ENCODE results near the gene IL16. TPM values are rescaled to one million over a fixed set of nuclear protein-coding genes. Genes with fewer than 3 reads are reported as not detected.

Gene IL16
- total and polyA plus RNA-seq, 2 experiments from 2014 or later: 0.32 to 0.53 TPM

DNA sequence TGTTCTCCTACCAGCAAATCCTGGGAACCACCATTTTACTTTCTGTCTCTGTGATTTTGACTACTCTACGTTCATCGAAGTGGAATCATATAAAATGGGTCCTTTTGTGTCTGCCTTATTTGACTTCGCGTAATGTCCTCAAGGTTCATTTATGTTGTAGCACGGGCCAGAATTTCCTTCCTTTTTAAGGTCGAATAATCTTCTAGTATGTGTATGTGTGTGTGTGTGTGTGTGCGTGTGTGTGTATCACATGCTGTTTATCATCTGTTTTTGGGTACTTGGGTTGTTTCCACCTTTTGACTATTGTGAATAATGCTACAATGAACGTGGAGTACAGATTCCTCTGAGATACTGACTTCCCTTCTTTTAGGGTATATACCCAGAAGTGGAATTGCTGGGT, 91.9 kb downstream of the IL16 start:
- no peak overlapping the region for H3K9ac ChIP-seq
- no peak overlapping the region for H3K27ac ChIP-seq
- no peaks in the 10 kb centered on the region for H3K9me3 ChIP-seq (ENCODE audit: low read depth)
- H3F3A ChIP-seq (ENCODE audit: insufficient read depth): no peaks in the 10 kb centered on the region
- H3K79me2 ChIP-seq (ENCODE audit: insufficient read depth): no peaks in the 10 kb centered on the region
- no peaks in the 10 kb centered on the region for H3K9me2 ChIP-seq (ENCODE audit: insufficient read depth)
- H3K4me2 ChIP-seq (ENCODE audit: unreplicated experiment): no peak overlapping the region
- H3K36me3 ChIP-seq (ENCODE audit: low read depth): no peaks in the 10 kb centered on the region
- H3K4me1 ChIP-seq (ENCODE audit: insufficient read depth): no peaks in the 10 kb centered on the region
- no peaks in the 10 kb centered on the region for H3K27me3 ChIP-seq (replicated peaks; ENCODE audit: insufficient read depth)
- H4K20me1 ChIP-seq (ENCODE audit: insufficient read depth): no peaks in the 10 kb centered on the region
- no peak for DNase-seq
- no peak overlapping the region for H2AFZ ChIP-seq
- 81% methylated on average over 8 of the region's 8 CpGs for WGBS, 2 experiments (ENCODE audit: low coverage in 1 of 2, low lambda C conversion rate in 2 of 2, missing lambda C conversion rate in 2 of 2)
- TF ChIP-seq EZH2 (IDR thresholded peaks at IDR 0.05; ENCODE audit: insufficient read depth, poor library complexity, severe bottlenecking) (no peak), EZH2phosphoT487 (IDR thresholded peaks at IDR 0.05; ENCODE audit: insufficient read depth, low read depth) (no peak)
- no peak overlapping the region for H3K4me3 ChIP-seq
- in situ Hi-C loops (cut with MboI): no loop called here

DNA sequence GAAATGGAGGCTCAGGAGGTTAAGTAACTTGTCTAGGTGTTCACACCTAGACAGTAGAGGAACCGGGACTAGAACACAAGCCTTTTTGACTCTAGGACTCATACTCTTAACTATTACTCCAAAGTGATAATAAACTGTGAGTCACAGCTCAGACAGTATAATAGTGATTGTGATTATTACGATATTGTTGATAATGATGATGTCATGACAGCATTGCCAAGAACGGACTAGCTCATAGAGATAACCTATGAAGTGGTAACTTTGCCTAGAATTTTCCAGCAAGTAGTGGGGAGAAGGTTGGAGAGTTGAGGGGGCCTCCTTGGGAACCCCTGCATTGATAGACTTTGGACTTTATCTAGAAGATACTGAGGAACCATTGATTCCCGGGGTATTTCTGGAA, 93.2 kb downstream of the IL16 start:
- Histone ChIP-seq H3K9me2 (ENCODE audit: insufficient read depth) (no peaks in the 10 kb centered on the region), H3F3A (ENCODE audit: insufficient read depth) (0 out of 2 replicates have a peak, but pooled peaks cover 1% of the 10 kb centered on the region), H3K27ac (no peak overlapping the region), H3K4me1 (ENCODE audit: insufficient read depth) (no peaks in the 10 kb centered on the region), H3K9me3 (ENCODE audit: low read depth) (no peaks in the 10 kb centered on the region), H3K79me2 (ENCODE audit: insufficient read depth) (no peaks in the 10 kb centered on the region), H3K4me2 (ENCODE audit: unreplicated experiment) (no peak overlapping the region), H2AFZ (no peak overlapping the region), H3K27me3 (replicated peaks; ENCODE audit: insufficient read depth) (no peaks in the 10 kb centered on the region), H3K9ac (no peak overlapping the region), H3K4me3 (no peak overlapping the region), H3K36me3 (ENCODE audit: low read depth) (no peaks in the 10 kb centered on the region), H4K20me1 (ENCODE audit: insufficient read depth) (no peaks in the 10 kb centered on the region)
- DNase-seq: no peak
- 85 to 88% methylated on average over 4 of the region's 4 CpGs for WGBS, 2 experiments (ENCODE audit: low coverage in 1 of 2, low lambda C conversion rate in 2 of 2, missing lambda C conversion rate in 2 of 2)
- in situ Hi-C loops (cut with MboI): no loop called here
- TF ChIP-seq EZH2 (IDR thresholded peaks at IDR 0.05; ENCODE audit: insufficient read depth, poor library complexity, severe bottlenecking) (no peak), EZH2phosphoT487 (IDR thresholded peaks at IDR 0.05; ENCODE audit: insufficient read depth, low read depth) (no peak)

DNA sequence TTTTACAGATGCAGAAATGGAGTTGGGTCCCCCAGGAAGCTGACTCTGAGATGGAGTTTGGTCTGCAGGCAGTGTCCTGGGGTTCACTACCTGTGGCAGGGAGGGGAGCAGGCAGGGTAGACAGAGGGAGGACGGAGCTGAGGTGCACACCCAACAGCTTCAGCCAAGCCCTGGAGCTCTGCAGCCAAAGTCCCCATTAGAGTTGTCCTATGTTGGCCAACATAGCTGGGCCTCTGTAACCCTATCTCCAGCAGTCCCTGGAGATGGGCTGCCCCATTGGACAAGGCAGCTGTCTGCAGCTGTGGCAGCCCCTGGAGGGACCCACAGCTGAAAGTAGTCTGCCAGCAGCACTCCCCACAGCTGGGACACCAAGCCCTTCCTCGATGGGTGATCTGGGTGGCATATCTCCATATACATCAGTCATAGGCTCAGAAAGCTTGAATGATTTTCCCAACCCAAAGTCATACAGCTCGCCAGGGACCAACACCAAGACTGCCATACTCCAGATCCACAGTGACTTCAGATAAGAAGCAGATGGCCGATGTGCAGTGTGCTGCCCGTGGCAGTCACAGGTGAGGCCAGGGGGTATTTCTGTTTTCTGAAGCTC, 95.3 kb downstream of the IL16 start:
- Histone ChIP-seq H3F3A (ENCODE audit: insufficient read depth) (0 out of 2 replicates have a peak, but pooled peaks cover 14% of the 10 kb centered on the region), H3K27me3 (replicated peaks; ENCODE audit: insufficient read depth) (no peaks in the 10 kb centered on the region), H3K9ac (no peak overlapping the region), H3K4me2 (ENCODE audit: unreplicated experiment) (no peak overlapping the region), H3K27ac (no peak overlapping the region), H4K20me1 (ENCODE audit: insufficient read depth) (no peaks in the 10 kb centered on the region), H3K79me2 (ENCODE audit: insufficient read depth) (no peaks in the 10 kb centered on the region), H3K4me3 (no peak overlapping the region), H3K9me2 (ENCODE audit: insufficient read depth) (no peaks in the 10 kb centered on the region), H3K4me1 (ENCODE audit: insufficient read depth) (peaks cover 2% of the 10 kb centered on the region), H3K9me3 (ENCODE audit: low read depth) (no peaks in the 10 kb centered on the region), H2AFZ (no peak overlapping the region), H3K36me3 (ENCODE audit: low read depth) (no peaks in the 10 kb centered on the region)
- no peak for DNase-seq
- WGBS, 2 experiments (ENCODE audit: low coverage in 1 of 2, low lambda C conversion rate in 2 of 2, missing lambda C conversion rate in 2 of 2): 57 to 69% methylated on average over 5 of the region's 5 CpGs
- TF ChIP-seq EZH2 (IDR thresholded peaks at IDR 0.05; ENCODE audit: insufficient read depth, poor library complexity, severe bottlenecking): no peak
- in situ Hi-C loops (cut with MboI): no loop called here

DNA sequence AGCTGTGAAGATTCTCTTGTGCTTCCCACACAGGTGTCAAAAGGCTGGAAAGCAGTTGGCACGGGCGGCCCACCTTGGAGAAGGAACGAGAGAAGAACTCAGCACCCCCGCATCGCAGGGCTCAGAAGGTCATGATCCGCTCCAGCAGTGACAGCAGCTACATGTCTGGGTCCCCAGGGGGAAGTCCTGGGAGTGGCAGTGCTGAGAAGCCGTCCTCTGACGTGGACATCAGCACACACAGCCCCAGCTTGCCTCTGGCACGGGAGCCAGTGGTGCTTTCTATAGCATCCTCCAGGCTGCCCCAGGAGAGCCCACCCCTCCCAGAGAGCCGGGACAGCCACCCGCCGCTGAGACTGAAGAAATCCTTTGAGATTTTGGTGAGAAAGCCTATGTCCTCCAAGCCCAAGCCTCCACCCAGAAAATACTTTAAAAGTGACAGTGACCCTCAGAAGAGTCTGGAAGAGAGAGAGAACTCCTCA, 95.9 kb downstream of the IL16 start:
- WGBS, 2 experiments (ENCODE audit: low coverage in 1 of 2, low lambda C conversion rate in 2 of 2, missing lambda C conversion rate in 2 of 2): 74 to 85% methylated on average over 11 to 12 of the region's 12 CpGs
- DNase-seq: no peak
- Histone ChIP-seq H4K20me1 (ENCODE audit: insufficient read depth) (no peaks in the 10 kb centered on the region), H2AFZ (no peak overlapping the region), H3K27me3 (replicated peaks; ENCODE audit: insufficient read depth) (no peaks in the 10 kb centered on the region), H3K9me3 (ENCODE audit: low read depth) (no peaks in the 10 kb centered on the region), H3K36me3 (ENCODE audit: low read depth) (no peaks in the 10 kb centered on the region), H3K9me2 (ENCODE audit: insufficient read depth) (no peaks in the 10 kb centered on the region), H3K79me2 (ENCODE audit: insufficient read depth) (no peaks in the 10 kb centered on the region), H3K4me1 (ENCODE audit: insufficient read depth) (peaks cover 8% of the 10 kb centered on the region), H3F3A (ENCODE audit: insufficient read depth) (0 out of 2 replicates have a peak, but pooled peaks cover 14% of the 10 kb centered on the region), H3K4me3 (no peak overlapping the region), H3K4me2 (ENCODE audit: unreplicated experiment) (no peak overlapping the region), H3K9ac (no peak overlapping the region), H3K27ac (no peak overlapping the region)
- no peak for TF ChIP-seq EZH2phosphoT487 (IDR thresholded peaks at IDR 0.05; ENCODE audit: insufficient read depth, low read depth)
- no peak for TF ChIP-seq EZH2 (IDR thresholded peaks at IDR 0.05; ENCODE audit: insufficient read depth, poor library complexity, severe bottlenecking)
- in situ Hi-C loops (cut with MboI): no loop called here
